Upper lobe of left lung (tissue), 6 donors: ENCODE data around the gene B3GALNT1. TPM values are rescaled to one million over a fixed set of nuclear protein-coding genes. Genes with fewer than 3 reads are reported as not detected.

ENCODE experiments used
- ATAC-seq, 2 donors: fragments of 200-7000 bp; cut with Tn5 transposase; one replicate each; pipeline ENCODE4 v1.9.1; 2022; ENCODE audit warnings: mild to moderate bottlenecking in 2 of 2, moderate library complexity in 2 of 2; ENCODE audit not compliant: low FRiP score in 2 of 2
- DNase-seq, 2 donors: peaks; one replicate each; pipeline ENCODE4 v3.0.0-alpha.2; 2019 to 2020
- H3K27ac ChIP-seq, 4 donors: fragments of 200-600 bp; sonication (generic); one replicate each; pipeline ENCODE4 v1.5.1; 2016 to 2019
- H3K27me3 ChIP-seq, 4 donors: fragments of 200-600 bp; sonication (generic); one replicate each; pipeline ENCODE4 v1.5.1; 2017 to 2019
- H3K36me3 ChIP-seq, 4 donors: fragments of 200-600 bp; sonication (generic); one replicate each; pipeline ENCODE4 v1.5.1; 2016 to 2019
- H3K4me1 ChIP-seq, 4 donors: fragments of 200-600 bp; sonication (generic); one replicate each; pipeline ENCODE4 v1.5.1; 2018 to 2019
- H3K4me3 ChIP-seq, 4 donors: fragments of 200-600 bp; sonication (generic); one replicate each; pipeline ENCODE4 v1.5.1; 2017 to 2019; ENCODE audit warnings: mild to moderate bottlenecking in 2 of 4, moderate library complexity in 1 of 4
- H3K9me3 ChIP-seq, 4 donors: fragments of 200-600 bp; sonication (generic); one replicate each; pipeline ENCODE4 v1.5.1; 2018 to 2019
- CTCF ChIP-seq, 6 experiments: fragments of 450-650 bp in 4 of 6; fragments of 200-600 bp in 2 of 6; sonication (generic) in 2 of 6; IDR thresholded peaks; one replicate each; pipeline ENCODE4 v1.5.1; 2016 to 2019; ENCODE audit warnings: antibody characterized with exemption in 6 of 6
- EP300 ChIP-seq, 4 donors: sonication (generic); formaldehyde crosslinking; IDR thresholded peaks; one replicate each; pipeline ENCODE4 v1.5.1; 2017; ENCODE audit warnings: antibody characterized with exemption in 4 of 4, control low read depth in 2 of 4
- POLR2A ChIP-seq, 4 donors: fragments of 450-650 bp; IDR thresholded peaks; one replicate each; pipeline ENCODE4 v1.5.1; 2016 to 2017; ENCODE audit warnings: antibody characterized with exemption in 4 of 4, mild to moderate bottlenecking in 2 of 4
- POLR2AphosphoS5 ChIP-seq, 2 donors: sonication (generic); formaldehyde crosslinking; IDR thresholded peaks; one replicate each; pipeline ENCODE4 v1.5.1; 2017; ENCODE audit warnings: antibody characterized with exemption in 2 of 2
- WGBS, 2 donors: methylation state at CpG; one replicate each; pipeline ENCODE4 v1.1.5; 2017 to 2018; 5-methylcytosine and 5-hydroxymethylcytosine counted together
- total RNA-seq, 6 donors: library from RNA; depleted of rRNA in 4 of 6; stranded (reverse); fragments of >200 nt in 4 of 6; gene quantifications; one replicate each; pipeline versions ENCODE4 v1.1.0 to v1.2.1, GENCODE V29; 2016 to 2021
- donor health status: DM: no; HTN: no; CAD: no; lungs with moderate emphysema.
- donor health status: DM: no; HTN: yes; CAD: no; lungs with severe emphysema.

Gene B3GALNT1
- total RNA-seq, 6 donors from 2014 or later = 14.7 to 31.2 (median 23.3) TPM

GRCh38 chr3:161148832-161149475, 43.8 kb upstream of the B3GALNT1 start:
- H3K36me3 ChIP-seq = no peaks in the 10 kb centered on the region
- no peak for ATAC-seq
- no peak overlapping the region for H3K27ac ChIP-seq
- H3K4me3 ChIP-seq = no peak overlapping the region
- no peak for TF ChIP-seq POLR2A (IDR thresholded peaks at IDR 0.05)
- TF ChIP-seq CTCF (IDR thresholded peaks at IDR 0.05) = no peak
- no peak for TF ChIP-seq POLR2AphosphoS5 (IDR thresholded peaks at IDR 0.05)
- TF ChIP-seq EP300 (IDR thresholded peaks at IDR 0.05) = no peak
- no peaks in the 10 kb centered on the region for H3K4me1 ChIP-seq
- no peaks in the 10 kb centered on the region for H3K27me3 ChIP-seq
- no peaks in the 10 kb centered on the region for H3K9me3 ChIP-seq
- WGBS, 2 donors = 66 to 86% methylated on average over 4 of the region's 4 CpGs
- DNase-seq = no peak

GRCh38 chr3:161142486-161142885, 37.3 kb upstream of the B3GALNT1 start:
- Histone ChIP-seq H3K36me3 (no peaks in the 10 kb centered on the region), H3K4me1 (peaks cover 0 to 10% (median 0%) of the 10 kb centered on the region in 4 donors), H3K27me3 (no peaks in the 10 kb centered on the region), H3K27ac (no peak overlapping the region), H3K9me3 (no peaks in the 10 kb centered on the region), H3K4me3 (no peak overlapping the region)
- TF ChIP-seq EP300 (IDR thresholded peaks at IDR 0.05) = no peak
- TF ChIP-seq CTCF (IDR thresholded peaks at IDR 0.05) = no peak
- TF ChIP-seq POLR2A (IDR thresholded peaks at IDR 0.05) = no peak
- TF ChIP-seq POLR2AphosphoS5 (IDR thresholded peaks at IDR 0.05) = no peak
- 84 to 87% methylated on average over 1 of the region's 1 CpG for WGBS, 2 donors
- DNase-seq = no peak
- ATAC-seq = peak in 1 of 2 donors; percentile 31

- 68 to 70% methylated on average over 3 of the region's 3 CpGs for WGBS, 2 donors
Observed at GRCh38 chr3:161139686-161140085, 34.5 kb upstream of the B3GALNT1 start.

GRCh38 chr3:161137260-161137659, 32.1 kb upstream of the B3GALNT1 start:
- Histone ChIP-seq H3K9me3 (no peaks in the 10 kb centered on the region), H3K4me1 (peaks cover 0 to 10% (median 0%) of the 10 kb centered on the region in 4 donors), H3K36me3 (no peaks in the 10 kb centered on the region), H3K27ac (peak overlapping the region in 1 of 4 donors; percentile 28), H3K27me3 (no peaks in the 10 kb centered on the region), H3K4me3 (no peak overlapping the region)
- DNase-seq = no peak
- TF ChIP-seq EP300 (IDR thresholded peaks at IDR 0.05) = no peak
- TF ChIP-seq POLR2AphosphoS5 (IDR thresholded peaks at IDR 0.05) = no peak
- no peak for TF ChIP-seq POLR2A (IDR thresholded peaks at IDR 0.05)
- no peak for TF ChIP-seq CTCF (IDR thresholded peaks at IDR 0.05)
- 86 to 91% methylated on average over 2 of the region's 2 CpGs for WGBS, 2 donors
- no peak for ATAC-seq

More at GRCh38 chr3:161139686-161140085, 34.5 kb upstream of the B3GALNT1 start:
- TF ChIP-seq EP300 (IDR thresholded peaks at IDR 0.05) (peak in 2 of 4 donors; percentile 39 to 52), POLR2AphosphoS5 (IDR thresholded peaks at IDR 0.05) (no peak)
- DNase-seq (no peak), ATAC-seq (no peak)
- H3K36me3 ChIP-seq = no peaks in the 10 kb centered on the region
- H3K27me3 ChIP-seq = no peaks in the 10 kb centered on the region
- no peak overlapping the region for H3K4me3 ChIP-seq
- H3K27ac ChIP-seq = peak overlapping the region in 3 of 4 donors; percentile 21 to 81 (median 45)
- peaks cover 0 to 10% (median 0%) of the 10 kb centered on the region in 4 donors for H3K4me1 ChIP-seq
- no peaks in the 10 kb centered on the region for H3K9me3 ChIP-seq

GRCh38 chr3:161132391-161132790, 27.2 kb upstream of the B3GALNT1 start:
- Histone ChIP-seq H3K4me1 (no peaks in the 10 kb centered on the region), H3K27ac (no peak overlapping the region), H3K4me3 (no peak overlapping the region), H3K27me3 (no peaks in the 10 kb centered on the region), H3K36me3 (no peaks in the 10 kb centered on the region), H3K9me3 (no peaks in the 10 kb centered on the region)
- WGBS, 2 donors = 94 to 100% methylated on average over 1 of the region's 1 CpG
- TF ChIP-seq EP300 (IDR thresholded peaks at IDR 0.05) (no peak), POLR2A (IDR thresholded peaks at IDR 0.05) (no peak), POLR2AphosphoS5 (IDR thresholded peaks at IDR 0.05) (no peak), CTCF (IDR thresholded peaks at IDR 0.05) (no peak)
- ATAC-seq (no peak), DNase-seq (no peak)
